Upper lobe of right lung (tissue), 1 donor: Measurements from ENCODE around the gene STARD13. TPM values are rescaled to one million over a fixed set of nuclear protein-coding genes. Genes with fewer than 3 reads are reported as not detected.

Experiments
- ATAC-seq: fragments of 200-7000 bp; cut with Tn5 transposase; one replicate; pipeline ENCODE4 v1.9.1; 2020; ENCODE audit warnings: mild to moderate bottlenecking, moderate library complexity
- DNase-seq: peaks from one replicate; pipeline ENCODE4 v3.0.0-alpha.2; 2020
- H3K27ac ChIP-seq: fragments of 200-600 bp; one replicate; pipeline ENCODE4 v1.8.0; 2022
- H3K27me3 ChIP-seq: fragments of 200-600 bp; one replicate; pipeline ENCODE4 v1.8.0; 2022; ENCODE audit warnings: mild to moderate bottlenecking
- H3K36me3 ChIP-seq: fragments of 200-600 bp; one replicate; pipeline ENCODE4 v1.8.0; 2022
- H3K4me1 ChIP-seq: fragments of 200-600 bp; one replicate; pipeline ENCODE4 v1.8.0; 2022
- H3K4me3 ChIP-seq: fragments of 200-600 bp; one replicate; pipeline ENCODE4 v1.8.0; 2022; ENCODE audit warnings: mild to moderate bottlenecking
- H3K9me3 ChIP-seq: fragments of 200-600 bp; one replicate; pipeline ENCODE4 v1.8.0; 2022
- CTCF ChIP-seq: fragments of 200-600 bp; IDR thresholded peaks from one replicate; pipeline ENCODE4 v1.8.0; 2022; ENCODE audit warnings: antibody characterized with exemption
- intact Hi-C: fragments of 100-400 bp; cut with DNase I; formaldehyde crosslinking; loops from one replicate; pipeline ENCODE4 v1.11.0; 2022
- total RNA-seq: library from RNA; stranded (reverse); fragmentation: NEBNext Ultra II Directional; extraction: Animal tissue kit (Norgen Biotek cat#: 25700); gene quantifications from one replicate; pipeline ENCODE4 v1.2.1, GENCODE V29; 2021
- donor health status: DM: no; HTN: yes; CAD: no; lungs with severe emphysema.

STARD13 gene
- total RNA-seq, 1 donor from 2014 or later, result 60.4 TPM

DNA sequence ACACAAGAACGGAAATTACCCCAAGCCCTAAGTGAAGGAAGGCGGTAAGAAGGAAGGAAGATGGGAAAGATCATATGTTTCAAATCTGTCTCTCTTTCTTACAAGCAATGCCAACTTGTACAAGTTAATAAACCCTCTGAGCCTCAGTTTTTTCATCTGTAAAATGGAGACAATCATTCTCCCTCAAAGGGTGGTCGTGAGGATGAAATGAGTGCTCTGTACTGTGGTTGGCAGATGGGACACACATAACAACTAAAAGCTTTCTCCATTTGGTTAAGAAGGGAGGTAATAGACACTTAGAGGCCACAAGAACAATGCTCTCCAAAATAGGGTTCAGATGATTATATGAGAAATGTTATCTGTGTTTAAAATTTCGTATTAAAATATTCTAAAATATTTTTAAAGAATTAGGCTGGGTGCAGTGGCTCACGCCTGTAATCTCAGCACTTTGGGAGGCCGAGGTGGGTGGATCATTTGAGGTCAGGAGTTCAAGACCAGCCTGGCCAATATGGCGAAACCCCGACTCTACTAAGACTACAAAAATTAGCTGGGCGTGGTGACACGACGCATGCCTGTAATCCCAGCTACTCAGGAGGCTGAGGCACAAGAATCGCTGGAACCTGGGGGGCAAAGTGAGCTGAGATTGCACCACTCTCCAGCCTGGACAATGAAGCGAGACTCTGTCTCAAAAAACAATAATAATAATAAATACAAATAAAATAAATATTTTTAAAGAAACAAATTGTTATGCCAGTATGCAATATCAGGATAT is 89.7 kb downstream of the STARD13 start:
- intact Hi-C loops, result no loop called here
- H3K9me3 ChIP-seq, result no peaks in the 10 kb centered on the region
- no peaks in the 10 kb centered on the region for H3K27me3 ChIP-seq
- H3K4me3 ChIP-seq, result no peak overlapping the region
- H3K36me3 ChIP-seq, result no peaks in the 10 kb centered on the region
- DNase-seq (no peak), ATAC-seq (no peak)
- H3K4me1 ChIP-seq, result peaks cover 17% of the 10 kb centered on the region
- no peak overlapping the region for H3K27ac ChIP-seq
- TF ChIP-seq CTCF, result no peak

GRCh38 chr13:33194820-33195692 is 90.5 kb downstream of the STARD13 start:
- DNase-seq, result no peak
- no peak overlapping the region for H3K27ac ChIP-seq
- H3K27me3 ChIP-seq, result no peaks in the 10 kb centered on the region
- H3K4me1 ChIP-seq, result peaks cover 17% of the 10 kb centered on the region
- ATAC-seq, result no peak
- intact Hi-C loops, result no loop called here
- no peak overlapping the region for H3K4me3 ChIP-seq
- no peaks in the 10 kb centered on the region for H3K36me3 ChIP-seq
- no peaks in the 10 kb centered on the region for H3K9me3 ChIP-seq
- no peak for TF ChIP-seq CTCF

DNA sequence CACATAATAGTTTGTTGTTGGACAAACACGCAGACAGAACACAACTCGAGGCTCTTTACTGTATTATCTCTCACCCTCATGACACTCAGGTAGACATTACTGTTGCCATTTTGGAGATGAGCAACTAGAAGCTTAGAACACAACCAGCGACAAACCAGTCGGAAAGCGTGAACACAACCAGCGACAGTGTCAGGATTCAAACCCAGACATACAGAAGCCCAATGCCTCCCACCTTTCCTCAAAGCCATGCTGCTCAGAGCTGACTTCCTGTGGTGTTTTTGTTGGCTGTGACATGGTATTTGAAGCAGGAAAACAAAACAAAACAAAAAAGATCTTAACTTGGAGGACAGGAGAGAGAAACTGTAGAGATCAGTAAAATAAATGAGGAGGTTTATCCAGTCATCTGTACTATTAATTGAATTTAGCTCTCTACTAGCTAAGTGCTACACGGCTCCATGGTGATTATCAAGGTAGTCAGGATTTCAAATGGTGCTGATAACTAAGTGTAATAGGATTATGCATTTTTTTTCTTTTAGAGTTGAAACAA is 92.1 kb downstream of the STARD13 start:
- Histone ChIP-seq H3K27ac (no peak overlapping the region), H3K4me3 (no peak overlapping the region), H3K4me1 (peaks cover 17% of the 10 kb centered on the region), H3K36me3 (no peaks in the 10 kb centered on the region), H3K27me3 (no peaks in the 10 kb centered on the region), H3K9me3 (no peaks in the 10 kb centered on the region)
- intact Hi-C loops, result no loop called here
- no peak for TF ChIP-seq CTCF
- DNase-seq (no peak), ATAC-seq (no peak)

GRCh38 chr13:33191425-33192210 is 93.9 kb downstream of the STARD13 start:
- no peak for ATAC-seq
- no peak for DNase-seq
- Histone ChIP-seq H3K4me3 (no peak overlapping the region), H3K27ac (no peak overlapping the region), H3K9me3 (no peaks in the 10 kb centered on the region), H3K4me1 (peaks cover 23% of the 10 kb centered on the region), H3K27me3 (no peaks in the 10 kb centered on the region), H3K36me3 (no peaks in the 10 kb centered on the region)
- TF ChIP-seq CTCF, result no peak
- intact Hi-C loops, result no loop called here

DNA sequence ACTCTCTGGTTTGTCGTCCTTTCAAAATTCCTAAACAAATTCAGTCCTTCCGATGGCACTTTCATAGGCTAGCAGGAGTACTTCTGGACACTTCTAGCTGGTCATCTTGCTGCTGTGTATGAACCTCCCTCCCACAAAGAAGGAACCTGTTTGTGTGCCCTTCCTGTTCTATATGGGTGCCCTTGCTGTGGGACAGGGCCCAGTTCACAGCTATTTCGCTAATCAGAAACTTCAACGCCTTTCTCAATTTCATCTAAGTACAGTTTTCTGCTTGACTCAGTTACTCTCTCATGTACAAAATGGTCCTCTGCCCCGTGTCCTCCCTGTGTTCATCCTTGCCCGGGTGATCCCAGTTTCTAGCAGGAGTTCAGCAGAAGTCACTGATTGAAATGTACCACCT is 96.1 kb downstream of the STARD13 start:
- Histone ChIP-seq H3K27me3 (no peaks in the 10 kb centered on the region), H3K27ac (no peak overlapping the region), H3K36me3 (no peaks in the 10 kb centered on the region), H3K4me1 (peaks cover 18% of the 10 kb centered on the region), H3K4me3 (no peak overlapping the region), H3K9me3 (no peaks in the 10 kb centered on the region)
- no peak for TF ChIP-seq CTCF
- DNase-seq (no peak), ATAC-seq (no peak)
- intact Hi-C loops, result no loop called here
